Measurements from ENCODE around the gene LINGO3. TPM values are rescaled to one million over a fixed set of nuclear protein-coding genes. Genes with fewer than 3 reads are reported as not detected.

Gene LINGO3
- total RNA-seq, 2 experiments from 2014 or later, result 0.16 to 0.27 TPM

- TF ChIP-seq CTCF (IDR thresholded peaks at IDR 0.05), result no peak
- CTCF ChIA-PET, result interaction anchor here (1.2 kb wide), 1 partner anchor 39 kb away, joined by 4 read pairs; no protein-coding TSS in a partner anchor
- intact Hi-C loops (cut with micrococcal nuclease), result no loop called here
- peaks cover 13% of the 10 kb centered on the region for H3K9me3 Mint-ChIP-seq
- POLR2A ChIA-PET, result interaction anchor here (0.7 kb wide), 1 partner anchor 14 kb away, joined by 3 read pairs; no protein-coding TSS in a partner anchor
- no peak overlapping the region for H3K4me3 Mint-ChIP-seq
- ATAC-seq (no peak), DNase-seq (no peak)
- peaks cover 32% of the 10 kb centered on the region for H3K27me3 Mint-ChIP-seq
- H3K27ac Mint-ChIP-seq, result no peak overlapping the region
- H3K4me1 Mint-ChIP-seq (ENCODE audit: low read depth), result peaks cover 2% of the 10 kb centered on the region
- peaks cover 5% of the 10 kb centered on the region for H3K36me3 Mint-ChIP-seq (ENCODE audit: low read depth)
These were observed 5.0 kb upstream of the LINGO3 start for GRCh38 chr19:2312820-2313501.

- Mint-ChIP-seq H3K4me1 (ENCODE audit: low read depth) (peaks cover 2% of the 10 kb centered on the region), H3K36me3 (ENCODE audit: low read depth) (peaks cover 5% of the 10 kb centered on the region), H3K27ac (no peak overlapping the region), H3K27me3 (peaks cover 39% of the 10 kb centered on the region), H3K4me3 (no peak overlapping the region), H3K9me3 (peaks cover 13% of the 10 kb centered on the region)
- no peak for TF ChIP-seq CTCF (IDR thresholded peaks at IDR 0.05)
- DNase-seq (no peak), ATAC-seq (no peak)
- ChIA-PET CTCF (no interaction called here), POLR2A (no interaction called here)
- intact Hi-C loops (cut with micrococcal nuclease), result no loop called here
These were observed 3.1 kb upstream of the LINGO3 start for GRCh38 chr19:2311093-2311492.

GRCh38 chr19:2309734-2310362 is 1.9 kb upstream of the LINGO3 start:
- POLR2A ChIA-PET, result no interaction called here
- no peak for TF ChIP-seq CTCF (IDR thresholded peaks at IDR 0.05)
- peaks cover 2% of the 10 kb centered on the region for H3K36me3 Mint-ChIP-seq (ENCODE audit: low read depth)
- no peak overlapping the region for H3K27ac Mint-ChIP-seq
- CTCF ChIA-PET, result no interaction called here
- DNase-seq (no peak), ATAC-seq (no peak)
- intact Hi-C loops (cut with micrococcal nuclease), result no loop called here
- peaks cover 45% of the 10 kb centered on the region for H3K27me3 Mint-ChIP-seq
- H3K4me1 Mint-ChIP-seq (ENCODE audit: low read depth), result peaks cover 2% of the 10 kb centered on the region
- H3K4me3 Mint-ChIP-seq, result no peak overlapping the region
- H3K9me3 Mint-ChIP-seq, result peaks cover 4% of the 10 kb centered on the region

GRCh38 chr19:2307518-2308012 is 389 bp downstream of the LINGO3 start:
- H3K9me3 Mint-ChIP-seq, result no peaks in the 10 kb centered on the region
- no peak for ATAC-seq
- no peak overlapping the region for H3K27ac Mint-ChIP-seq
- POLR2A ChIA-PET, result no interaction called here
- no peak for TF ChIP-seq CTCF (IDR thresholded peaks at IDR 0.05)
- intact Hi-C loops (cut with micrococcal nuclease), result no loop called here
- H3K36me3 Mint-ChIP-seq (ENCODE audit: low read depth), result no peaks in the 10 kb centered on the region
- H3K27me3 Mint-ChIP-seq, result peaks cover 51% of the 10 kb centered on the region
- CTCF ChIA-PET, result no interaction called here
- no peak overlapping the region for H3K4me3 Mint-ChIP-seq
- H3K4me1 Mint-ChIP-seq (ENCODE audit: low read depth), result peaks cover 9% of the 10 kb centered on the region
- DNase-seq, result no peak

GRCh38 chr19:2306971-2307370 is 983 bp downstream of the LINGO3 start:
- H3K4me1 Mint-ChIP-seq (ENCODE audit: low read depth), result peaks cover 9% of the 10 kb centered on the region
- intact Hi-C loops (cut with micrococcal nuclease), result no loop called here
- no peak for ATAC-seq

More at GRCh38 chr19:2306971-2307370, 983 bp downstream of the LINGO3 start:
- ChIA-PET POLR2A (no interaction called here), CTCF (interaction anchor here (1.0 kb wide), 1 partner anchor 45 kb away, joined by 3 read pairs; no protein-coding TSS in a partner anchor)
- DNase-seq, result no peak
- peaks cover 51% of the 10 kb centered on the region for H3K27me3 Mint-ChIP-seq
- H3K27ac Mint-ChIP-seq, result no peak overlapping the region
- no peaks in the 10 kb centered on the region for H3K36me3 Mint-ChIP-seq (ENCODE audit: low read depth)
- H3K9me3 Mint-ChIP-seq, result no peaks in the 10 kb centered on the region
- TF ChIP-seq CTCF (IDR thresholded peaks at IDR 0.05), result no peak
- H3K4me3 Mint-ChIP-seq, result no peak overlapping the region
